Measurements from ENCODE around the gene LIMK2. TPM values are rescaled to one million over a fixed set of nuclear protein-coding genes. Genes with fewer than 3 reads are reported as not detected.

The LIMK2 gene
- total and polyA plus RNA-seq, 9 of the 15 experiments (the other 6 are each of a cell fraction or from before 2014, with no cell fraction given), result 1.1 to 14.5 (median 8.5) TPM

DNA sequence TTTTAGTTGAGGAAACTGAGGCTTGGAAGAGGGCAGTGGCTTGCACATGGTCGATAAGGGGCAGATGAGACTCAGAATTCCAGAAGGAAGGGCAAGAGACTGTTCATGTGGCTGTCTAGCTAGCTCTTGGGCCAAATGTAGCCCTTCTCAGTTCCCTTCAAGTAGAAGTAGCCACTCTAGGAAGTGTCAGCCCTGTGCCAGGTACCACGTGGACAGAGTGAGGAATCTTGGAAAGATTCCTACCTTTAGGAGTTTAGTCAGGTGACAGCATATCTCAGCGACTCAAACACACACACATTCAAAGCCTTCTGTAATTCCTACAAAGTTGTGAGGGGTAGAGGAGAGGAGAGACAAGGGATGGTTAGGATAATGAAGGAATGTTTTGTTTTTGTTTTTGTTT lies 61.9 kb downstream of the LIMK2 start:
- Histone ChIP-seq H3K79me2 (ENCODE audit: control insufficient read depth, insufficient read depth, low read length) (no peaks in the 10 kb centered on the region), H3K27ac (ENCODE audit: extremely low read depth, low read depth, low read length) (no peak overlapping the region), H4K20me1 (replicated peaks; ENCODE audit: control insufficient read depth, insufficient read depth, low read length) (no peaks in the 10 kb centered on the region), H3K9me3 (replicated peaks; ENCODE audit: control insufficient read depth, insufficient read depth, low read depth, low read length) (no peaks in the 10 kb centered on the region), H3K36me3 (ENCODE audit: control insufficient read depth, insufficient read depth, low read length) (peaks cover 24% of the 10 kb centered on the region; the same call in 2 of the 3 replicates), H3K4me2 (ENCODE audit: insufficient read depth, low read length) (no peak overlapping the region), H3K9me1 (ENCODE audit: control insufficient read depth, insufficient read depth, low read length) (no peaks in the 10 kb centered on the region), H3K27me3 (ENCODE audit: control insufficient read depth in 2 of 2, insufficient read depth in 2 of 2, low read length in 2 of 2) (no peaks in the 10 kb centered on the region), H3K4me3 (no peak overlapping the region), H3K9ac (ENCODE audit: insufficient read depth in 1 of 2, low read depth in 2 of 2, low read length in 2 of 2) (no peak overlapping the region), H2AFZ (ENCODE audit: low read depth, low read length) (no peak overlapping the region), H3K4me1 (replicated peaks in 1 of 2; ENCODE audit: control insufficient read depth in 2 of 2, insufficient read depth in 2 of 2, low read length in 2 of 2) (peaks cover 0 to 2% of the 10 kb centered on the region in 2 experiments; a peak in 1 of 5 replicates)
- no peak for DNase-seq (ENCODE audit: extremely low read depth in 1 of 4, low spot score in 3 of 4)
- no peak for ATAC-seq
- intact Hi-C loops (cut with micrococcal nuclease) (no loop called here), in situ Hi-C loops (cut with MboI) (no loop called here)
- ChIA-PET CTCF (ENCODE audit: low intra/inter-chr PET ratio) (no interaction called here), POLR2A (no interaction called here)
- no TSS peak for BruUV-seq (replicated peaks)
- FAIRE-seq, result no peak
- TF ChIP-seq, protein P1, sequence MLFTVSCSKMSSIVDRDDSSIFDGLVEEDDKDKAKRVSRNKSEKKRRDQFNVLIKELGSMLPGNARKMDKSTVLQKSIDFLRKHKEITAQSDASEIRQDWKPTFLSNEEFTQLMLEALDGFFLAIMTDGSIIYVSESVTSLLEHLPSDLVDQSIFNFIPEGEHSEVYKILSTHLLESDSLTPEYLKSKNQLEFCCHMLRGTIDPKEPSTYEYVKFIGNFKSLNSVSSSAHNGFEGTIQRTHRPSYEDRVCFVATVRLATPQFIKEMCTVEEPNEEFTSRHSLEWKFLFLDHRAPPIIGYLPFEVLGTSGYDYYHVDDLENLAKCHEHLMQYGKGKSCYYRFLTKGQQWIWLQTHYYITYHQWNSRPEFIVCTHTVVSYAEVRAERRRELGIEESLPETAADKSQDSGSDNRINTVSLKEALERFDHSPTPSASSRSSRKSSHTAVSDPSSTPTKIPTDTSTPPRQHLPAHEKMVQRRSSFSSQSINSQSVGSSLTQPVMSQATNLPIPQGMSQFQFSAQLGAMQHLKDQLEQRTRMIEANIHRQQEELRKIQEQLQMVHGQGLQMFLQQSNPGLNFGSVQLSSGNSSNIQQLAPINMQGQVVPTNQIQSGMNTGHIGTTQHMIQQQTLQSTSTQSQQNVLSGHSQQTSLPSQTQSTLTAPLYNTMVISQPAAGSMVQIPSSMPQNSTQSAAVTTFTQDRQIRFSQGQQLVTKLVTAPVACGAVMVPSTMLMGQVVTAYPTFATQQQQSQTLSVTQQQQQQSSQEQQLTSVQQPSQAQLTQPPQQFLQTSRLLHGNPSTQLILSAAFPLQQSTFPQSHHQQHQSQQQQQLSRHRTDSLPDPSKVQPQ (CRISPR knock-in tag; IDR thresholded peaks at IDR 0.05; ENCODE audit: borderline replicate concordance), result no peak
- TF ChIP-seq LCOR (CRISPR knock-in tag; IDR thresholded peaks at IDR 0.05) (no peak), ARNT (IDR thresholded peaks at IDR 0.05) (no peak), RBBP5 (IDR thresholded peaks at IDR 0.05; ENCODE audit: borderline replicate concordance, insufficient read depth, low read length, poor library complexity, severe bottlenecking) (no peak), SMARCA5 (IDR thresholded peaks at IDR 0.05) (no peak)
- 41% methylated on average over 2 of the region's 3 CpGs for WGBS (ENCODE audit: insufficient coverage, low coverage, missing lambda C conversion rate)

Data from K562 (cell line).